GM21390 (cell line): Measurements from ENCODE around the gene MIR17HG.
"Not testable (repeated sequence)": the region's sequence is repeated elsewhere in the genome, so short reads cannot be mapped to it uniquely, and the experiment has no call there.

Experiments used
- ATAC-seq: cut with Tn5 transposase; IDR thresholded peaks from one replicate; pipeline ENCODE4 v1.9.1; 2021; ENCODE audit not compliant: unreplicated experiment

MIR17HG gene

GRCh38 chr13:91347202-91347995 lies at the start of gene MIR17HG:
Gene MIR17HG, plus strand, starts transcription at chr13:91347687.
- ATAC-seq = peak; percentile 54

GRCh38 chr13:91298060-91298459 lies 49.4 kb upstream of the MIR17HG start:
- no peak for ATAC-seq

DNA sequence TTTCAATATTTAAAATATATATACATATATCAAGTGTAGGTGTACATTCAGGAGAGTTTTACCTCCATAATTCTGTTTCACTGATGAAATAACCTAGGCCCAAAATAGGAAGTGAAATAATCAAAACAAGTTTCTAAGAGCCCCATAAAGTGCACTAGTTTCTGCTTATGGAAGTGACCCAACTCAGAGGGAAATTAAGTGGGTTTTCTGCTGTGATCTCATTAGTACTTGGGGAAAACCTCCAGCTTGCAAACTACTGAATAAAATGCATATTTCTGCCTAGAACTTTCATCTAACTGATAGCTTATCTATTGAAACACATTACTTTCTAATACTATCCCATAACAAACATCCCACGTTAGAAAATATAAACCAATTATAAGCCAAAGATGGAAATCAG lies 45.4 kb upstream of the MIR17HG start:
- ATAC-seq = peak; percentile 90

- ATAC-seq = no peak
Observed at GRCh38 chr13:91303031-91303430, 44.5 kb upstream of the MIR17HG start.

DNA sequence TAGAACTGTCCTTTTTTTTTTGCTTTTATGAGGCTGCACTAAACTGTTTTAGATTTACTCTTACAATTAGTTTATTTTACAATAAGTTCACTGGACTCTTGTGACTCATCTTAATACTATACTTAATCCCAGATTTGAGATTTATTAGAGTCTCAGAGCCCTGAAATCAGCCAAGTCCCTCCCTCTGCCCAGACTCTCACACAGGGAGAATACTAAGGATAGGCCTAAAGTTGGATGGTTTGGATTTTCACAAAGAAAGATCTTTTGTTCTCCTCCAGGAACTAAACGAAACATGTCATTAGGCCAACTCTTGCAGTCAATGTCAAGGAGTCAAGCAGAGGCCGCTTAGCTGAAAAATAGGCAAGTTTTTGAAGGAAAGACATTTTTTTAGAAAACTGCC lies 42.7 kb upstream of the MIR17HG start:
- ATAC-seq = no peak

GRCh38 chr13:91305652-91306051 lies 41.8 kb upstream of the MIR17HG start:
- no peak for ATAC-seq

- no peak for ATAC-seq
Observed at GRCh38 chr13:91307887-91308286, 39.6 kb upstream of the MIR17HG start.

DNA sequence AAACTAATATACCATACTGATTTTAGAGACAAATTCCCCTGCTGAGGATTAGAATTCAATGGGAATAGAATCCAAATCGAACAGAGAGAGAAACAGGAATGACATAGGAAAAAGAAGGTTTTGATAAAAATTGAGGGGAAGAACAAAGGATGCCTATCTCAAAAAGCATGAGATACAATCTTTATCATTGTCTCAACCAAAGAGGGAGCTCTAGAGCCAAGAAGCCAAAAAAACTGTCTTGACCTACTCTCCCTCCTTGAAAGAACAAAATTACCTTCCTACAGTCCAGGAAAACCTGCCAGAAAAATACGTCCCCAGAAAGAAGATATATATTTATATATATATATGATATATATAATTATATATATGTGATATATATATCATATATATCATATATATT lies 39.2 kb upstream of the MIR17HG start:
- no peak for ATAC-seq

GRCh38 chr13:91311491-91311890 lies 36.0 kb upstream of the MIR17HG start:
- no peak for ATAC-seq

DNA sequence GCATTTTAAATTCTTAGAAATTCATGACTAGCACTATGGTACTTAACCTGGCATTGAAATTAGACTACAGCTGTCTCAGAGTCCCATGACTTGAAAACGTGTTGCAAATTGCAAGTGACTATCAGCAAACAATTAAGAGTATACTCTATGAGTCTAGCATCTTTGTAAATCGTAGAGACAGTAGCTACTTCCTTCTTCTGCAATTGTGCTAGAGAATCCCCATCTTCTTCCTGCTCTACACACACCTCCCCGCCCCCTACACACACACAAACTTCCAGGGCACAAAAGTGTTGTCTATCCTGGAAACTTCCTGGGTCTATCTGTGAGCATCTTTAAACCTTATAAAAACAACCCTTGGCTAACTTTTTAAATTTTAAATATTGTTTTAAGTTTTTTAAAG lies 35.2 kb upstream of the MIR17HG start:
- no peak for ATAC-seq

- peak; percentile 82 for ATAC-seq
Observed at GRCh38 chr13:91313103-91313502, 34.4 kb upstream of the MIR17HG start.

GRCh38 chr13:91313581-91313980 lies 33.9 kb upstream of the MIR17HG start:
- ATAC-seq = peak; percentile 68

- no peak for ATAC-seq
Observed at GRCh38 chr13:91314888-91315287, 32.6 kb upstream of the MIR17HG start.

DNA sequence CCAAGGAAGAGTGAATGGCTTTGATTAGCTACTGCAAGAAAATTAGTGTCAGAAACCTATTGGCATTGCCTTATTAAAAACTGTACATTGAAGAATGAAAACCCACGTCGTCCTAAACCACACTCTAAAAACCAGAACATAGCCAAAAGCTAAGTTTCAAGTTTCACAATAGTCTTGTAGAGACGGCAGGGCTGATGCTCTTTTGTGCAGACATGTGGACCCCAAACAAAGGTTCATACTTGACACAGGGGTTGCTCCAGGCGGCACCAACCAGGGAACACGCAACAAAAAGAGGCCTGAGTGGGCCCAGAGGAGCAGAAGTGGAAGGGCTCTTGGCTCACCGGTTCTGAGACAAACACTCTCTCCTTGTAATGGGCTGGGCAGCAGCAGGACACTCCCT lies 28.6 kb upstream of the MIR17HG start:
- peak; percentile 66 for ATAC-seq

DNA sequence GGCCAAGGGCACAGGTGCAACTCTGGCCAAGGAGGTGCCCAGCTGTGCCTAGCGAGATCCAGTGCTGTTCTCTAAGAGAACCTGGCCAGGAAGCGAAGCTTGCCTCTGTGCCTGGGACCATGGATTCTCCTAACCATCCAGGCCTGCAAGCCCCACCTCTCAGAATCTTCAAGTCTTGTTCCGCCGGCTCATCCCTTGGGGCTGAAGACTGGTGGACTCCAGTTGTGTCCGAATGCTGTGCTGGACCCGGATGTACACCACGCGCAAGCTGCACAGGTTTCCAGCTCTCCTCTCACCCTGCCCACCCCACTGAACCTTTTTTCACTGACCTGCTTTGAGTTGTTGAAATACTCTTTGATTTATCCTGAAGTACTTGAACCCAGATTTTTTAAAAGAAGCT lies 27.5 kb upstream of the MIR17HG start:
- ATAC-seq = no peak

DNA sequence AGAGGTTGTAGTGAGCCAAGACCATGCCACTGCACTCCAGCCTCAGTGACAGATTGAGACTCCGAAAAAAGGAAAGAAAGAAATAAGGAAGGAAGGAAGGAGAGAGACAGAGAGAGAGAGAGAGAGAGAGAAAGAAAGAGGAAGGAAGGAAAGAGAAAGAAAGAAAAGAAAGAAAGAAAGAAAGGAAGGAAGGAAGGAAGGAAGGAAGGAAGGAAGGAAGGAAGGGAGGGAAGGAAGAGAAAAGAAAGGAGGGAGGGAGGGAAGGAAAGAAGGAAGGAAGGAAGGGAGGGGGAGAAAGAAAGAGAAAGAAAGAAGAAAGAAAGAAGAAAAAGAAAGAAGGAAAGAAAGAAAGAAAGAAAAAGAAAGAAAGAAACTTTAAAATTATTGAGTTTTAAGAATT lies 26.5 kb upstream of the MIR17HG start:
- ATAC-seq = not testable (repeated sequence)

DNA sequence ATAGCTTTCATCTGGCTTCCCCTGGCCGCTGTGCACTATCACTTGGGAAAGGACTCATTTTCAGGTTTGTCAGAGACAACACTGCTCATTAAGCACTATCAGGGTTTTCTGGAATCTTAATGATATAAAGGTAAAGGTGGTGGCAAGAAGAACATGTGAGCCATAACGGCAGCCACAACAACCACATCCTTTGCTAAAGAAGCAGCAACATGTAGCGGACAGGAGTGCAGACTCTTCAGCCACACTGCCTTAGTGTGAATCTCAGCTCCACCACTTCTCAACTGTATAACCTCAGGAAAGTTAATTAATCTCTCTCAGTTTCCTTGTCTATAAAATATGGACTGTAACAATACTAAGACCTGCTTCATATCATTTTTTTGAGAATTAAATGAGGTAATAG lies 24.1 kb upstream of the MIR17HG start:
- no peak for ATAC-seq

- no peak for ATAC-seq
Observed at GRCh38 chr13:91326146-91326545, 21.3 kb upstream of the MIR17HG start.

- no peak for ATAC-seq
Observed at GRCh38 chr13:91328726-91329125, 18.8 kb upstream of the MIR17HG start.

GRCh38 chr13:91329733-91330132 lies 17.8 kb upstream of the MIR17HG start:
- ATAC-seq = peak; percentile 34

DNA sequence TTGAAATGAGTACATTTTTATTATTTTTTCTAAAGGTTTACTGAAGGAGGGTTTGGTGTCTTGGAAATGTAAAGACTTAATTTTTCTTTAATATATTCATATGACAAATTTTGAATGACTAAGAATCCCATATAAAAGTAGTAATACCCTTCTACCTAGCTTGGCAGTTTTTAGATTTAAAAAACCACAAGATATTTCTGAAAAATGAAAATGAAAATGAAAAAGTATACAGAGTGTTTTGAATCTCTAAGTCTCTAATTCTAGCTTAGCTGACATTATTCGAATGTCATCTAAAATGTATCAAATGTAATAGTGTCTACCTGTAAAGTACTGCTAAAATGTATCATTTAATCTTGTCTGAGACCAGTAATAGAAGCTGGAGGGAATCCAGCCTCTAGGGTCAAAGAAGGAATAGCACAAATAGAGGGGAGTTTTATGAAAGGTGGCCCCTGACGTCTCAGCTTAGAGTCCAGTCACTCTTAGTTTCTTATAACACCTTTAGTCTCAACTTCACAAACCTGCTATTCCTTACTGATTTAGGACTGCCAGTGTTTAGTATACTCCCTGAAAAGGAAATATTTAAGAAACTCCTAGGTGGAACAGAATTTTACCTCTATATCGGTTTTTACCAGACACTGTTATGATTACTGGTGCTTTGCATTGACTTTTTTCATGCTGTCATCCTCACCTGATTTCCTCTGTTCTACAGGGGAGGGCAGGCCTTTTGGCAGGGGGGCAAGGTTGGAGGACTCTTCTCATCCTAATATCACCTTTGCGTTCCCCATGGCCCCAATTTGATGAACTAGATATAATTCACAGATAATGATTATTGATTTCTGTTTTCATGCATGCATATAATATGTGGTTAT lies 16.2 kb upstream of the MIR17HG start:
- peak; percentile 87 for ATAC-seq

DNA sequence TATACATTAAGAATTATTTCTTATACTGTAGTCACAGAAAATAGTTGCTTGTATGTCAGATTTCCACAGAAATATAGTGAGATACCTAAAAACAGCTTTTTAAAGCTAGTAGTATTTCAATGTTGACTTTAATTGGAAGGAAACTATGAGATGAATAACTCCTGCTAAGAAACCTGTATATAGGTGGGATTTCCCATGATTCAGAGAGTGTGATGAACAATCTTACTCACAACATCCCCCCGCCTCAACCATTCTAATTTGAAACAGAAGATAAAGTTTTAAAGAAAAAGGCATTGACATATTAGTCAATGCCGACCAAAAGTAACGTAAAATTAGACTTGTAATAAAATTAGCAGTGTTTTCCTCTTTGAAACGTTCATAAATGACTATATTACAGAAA lies 1.4 kb upstream of the MIR17HG start:
- ATAC-seq = no peak
